ENCODE measurements around the gene NOVA2. TPM values are rescaled to one million over a fixed set of nuclear protein-coding genes. Genes with fewer than 3 reads are reported as not detected.
A peak's percentile ranks its signal among the peaks of the same experiment; 100 is the strongest.

NOVA2 gene, protein sequence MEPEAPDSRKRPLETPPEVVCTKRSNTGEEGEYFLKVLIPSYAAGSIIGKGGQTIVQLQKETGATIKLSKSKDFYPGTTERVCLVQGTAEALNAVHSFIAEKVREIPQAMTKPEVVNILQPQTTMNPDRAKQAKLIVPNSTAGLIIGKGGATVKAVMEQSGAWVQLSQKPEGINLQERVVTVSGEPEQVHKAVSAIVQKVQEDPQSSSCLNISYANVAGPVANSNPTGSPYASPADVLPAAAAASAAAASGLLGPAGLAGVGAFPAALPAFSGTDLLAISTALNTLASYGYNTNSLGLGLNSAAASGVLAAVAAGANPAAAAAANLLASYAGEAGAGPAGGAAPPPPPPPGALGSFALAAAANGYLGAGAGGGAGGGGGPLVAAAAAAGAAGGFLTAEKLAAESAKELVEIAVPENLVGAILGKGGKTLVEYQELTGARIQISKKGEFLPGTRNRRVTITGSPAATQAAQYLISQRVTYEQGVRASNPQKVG
- polyA plus RNA-seq (2012; ENCODE audit: low read depth, missing spikeins) = 0.01 TPM

DNA sequence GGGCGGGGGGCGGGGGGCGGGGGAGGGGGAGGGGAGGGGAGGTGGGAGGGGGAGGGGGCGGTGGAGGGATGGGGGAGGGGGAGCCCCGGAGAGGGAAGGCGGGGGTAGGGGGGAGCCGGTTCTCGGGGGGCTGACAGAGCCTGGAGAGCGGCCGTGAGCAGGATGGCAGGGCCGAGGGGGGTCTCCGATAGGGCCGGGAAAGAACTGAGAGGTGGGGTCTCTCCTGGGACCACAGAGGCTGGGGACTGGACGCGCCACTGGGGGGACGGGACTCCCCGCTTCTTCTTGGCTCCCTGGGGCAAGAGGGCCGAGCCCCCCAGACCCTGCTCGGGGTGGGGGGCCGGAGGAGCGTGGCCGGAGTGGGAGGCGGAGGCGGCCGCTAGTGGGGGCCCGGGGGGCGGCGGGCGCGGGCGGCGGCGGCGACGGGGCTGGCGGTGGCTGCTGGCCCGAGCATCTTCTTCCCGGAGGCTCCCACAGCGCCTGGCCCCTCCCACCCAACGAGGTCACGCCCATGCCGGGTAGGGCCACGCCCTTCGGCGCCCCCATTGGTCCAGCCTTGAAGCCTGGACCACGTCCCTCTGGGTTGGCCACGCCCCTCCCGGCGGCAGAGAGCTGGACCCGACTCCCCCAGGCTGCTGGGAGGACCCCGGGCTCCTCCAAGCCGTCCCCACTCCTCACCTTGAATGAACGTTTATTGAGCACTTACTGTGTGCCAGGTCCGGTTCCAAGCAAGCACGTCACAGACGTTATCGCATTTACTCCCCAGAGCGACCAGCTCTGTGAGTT, at the start of gene NOVA2:
Gene NOVA2, minus strand, starts transcription at position 313 of the 786 bp plus-strand sequence. CDS start 514 bp downstream, outside the sequence.
- TF ChIP-seq POLR2A (IDR thresholded peaks at IDR 0.05; ENCODE audit: low read depth, low read length) = no peak
- no peak for TF ChIP-seq PAX5 (IDR thresholded peaks at IDR 0.05; ENCODE audit: insufficient read depth, low read length, severe bottlenecking)
- TF ChIP-seq POLR2AphosphoS5 (IDR thresholded peaks at IDR 0.05; ENCODE audit: low read depth, low read length) = no peak
- no peak for TF ChIP-seq SPI1 (IDR thresholded peaks at IDR 0.05; ENCODE audit: low read depth, low read length)
- TF ChIP-seq TAF1 (IDR thresholded peaks at IDR 0.05; ENCODE audit: low read depth, low read length) = no peak
- TF ChIP-seq POU2F2 (IDR thresholded peaks at IDR 0.05; ENCODE audit: low read depth, low read length) = no peak
- DNase-seq (ENCODE audit: insufficient read length, low spot score) (no peak), FAIRE-seq (peak; percentile 40)

- FAIRE-seq = no peak
- TF ChIP-seq POU2F2 (IDR thresholded peaks at IDR 0.05; ENCODE audit: low read depth, low read length) (no peak), SPI1 (IDR thresholded peaks at IDR 0.05; ENCODE audit: low read depth, low read length) (no peak), POLR2A (IDR thresholded peaks at IDR 0.05; ENCODE audit: low read depth, low read length) (no peak), PAX5 (IDR thresholded peaks at IDR 0.05; ENCODE audit: insufficient read depth, low read length, severe bottlenecking) (no peak), TAF1 (IDR thresholded peaks at IDR 0.05; ENCODE audit: low read depth, low read length) (no peak), POLR2AphosphoS5 (IDR thresholded peaks at IDR 0.05; ENCODE audit: low read depth, low read length) (no peak)
- no peak for DNase-seq (ENCODE audit: insufficient read length, low spot score)
Measured at GRCh38 chr19:46023311-46023779, 49.7 kb upstream of the NOVA2 start.

DNA sequence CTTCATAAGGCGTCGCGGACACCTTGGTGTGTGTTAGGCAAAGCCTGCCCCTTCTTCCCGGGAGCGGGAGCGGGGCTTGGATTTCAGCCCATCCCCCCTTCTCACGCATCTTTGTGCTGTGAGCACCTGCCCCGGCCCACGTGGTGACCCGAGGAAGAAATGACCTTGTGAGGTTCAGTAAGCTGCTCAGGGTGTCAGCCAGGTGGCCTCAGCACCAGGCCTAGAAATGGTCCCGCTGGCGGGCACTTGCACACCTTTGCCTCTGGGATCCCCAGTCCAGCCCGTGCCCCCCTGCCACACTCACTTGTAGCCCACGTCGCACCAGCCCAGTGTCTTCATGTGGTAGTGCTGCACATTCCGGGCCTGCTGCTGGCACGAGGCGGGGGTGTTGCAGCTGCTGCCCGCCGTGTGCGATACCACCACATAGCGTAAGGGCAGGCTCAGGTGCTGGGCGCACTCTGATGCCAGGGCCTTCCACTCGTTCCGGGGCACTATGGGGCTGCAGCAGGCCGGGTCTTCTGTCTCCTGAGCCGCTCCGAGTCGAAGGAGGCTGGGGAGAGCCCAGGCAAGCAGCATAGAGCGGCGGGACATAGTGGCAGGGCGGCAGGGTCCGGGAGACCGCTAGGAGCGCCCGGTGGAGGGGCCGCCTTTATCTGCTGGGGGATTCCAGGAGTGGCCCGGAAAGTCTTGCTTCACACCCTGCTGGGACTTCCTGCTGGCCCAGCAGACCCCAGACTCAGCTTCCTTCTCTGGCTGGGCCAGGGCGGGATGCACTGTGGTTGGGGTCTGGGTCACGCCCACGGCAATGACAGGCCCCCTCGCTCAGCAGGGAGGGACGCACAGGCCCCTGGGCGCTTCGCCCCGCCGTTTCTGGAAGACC, 49.0 kb upstream of the NOVA2 start, which contains the start of gene PGLYRP1:
Gene PGLYRP1, minus strand, starts transcription at position 623 of the 880 bp plus-strand sequence. Its CDS starts 32 bp downstream, at position 591.
- DNase-seq (ENCODE audit: insufficient read length, low spot score) (no peak), FAIRE-seq (no peak)
- no peak for TF ChIP-seq POU2F2 (IDR thresholded peaks at IDR 0.05; ENCODE audit: low read depth, low read length)
- TF ChIP-seq PAX5 (IDR thresholded peaks at IDR 0.05; ENCODE audit: insufficient read depth, low read length, severe bottlenecking) = no peak
- TF ChIP-seq TAF1 (IDR thresholded peaks at IDR 0.05; ENCODE audit: low read depth, low read length) = no peak
- no peak for TF ChIP-seq POLR2A (IDR thresholded peaks at IDR 0.05; ENCODE audit: low read depth, low read length)
- TF ChIP-seq SPI1 (IDR thresholded peaks at IDR 0.05; ENCODE audit: low read depth, low read length) = no peak
- no peak for TF ChIP-seq POLR2AphosphoS5 (IDR thresholded peaks at IDR 0.05; ENCODE audit: low read depth, low read length)

- no peak for TF ChIP-seq POLR2A (IDR thresholded peaks at IDR 0.05; ENCODE audit: low read depth, low read length)
- TF ChIP-seq PAX5 (IDR thresholded peaks at IDR 0.05; ENCODE audit: insufficient read depth, low read length, severe bottlenecking) = no peak
- no peak for TF ChIP-seq POLR2AphosphoS5 (IDR thresholded peaks at IDR 0.05; ENCODE audit: low read depth, low read length)
- TF ChIP-seq SPI1 (IDR thresholded peaks at IDR 0.05; ENCODE audit: low read depth, low read length) = no peak
- no peak for TF ChIP-seq POU2F2 (IDR thresholded peaks at IDR 0.05; ENCODE audit: low read depth, low read length)
- no peak for TF ChIP-seq TAF1 (IDR thresholded peaks at IDR 0.05; ENCODE audit: low read depth, low read length)
- no peak for FAIRE-seq
Measured at GRCh38 chr19:46022061-46022430, 48.4 kb upstream of the NOVA2 start.

GRCh38 chr19:46021531-46022041, 47.9 kb upstream of the NOVA2 start:
- TF ChIP-seq SPI1 (IDR thresholded peaks at IDR 0.05; ENCODE audit: low read depth, low read length) (no peak), POLR2A (IDR thresholded peaks at IDR 0.05; ENCODE audit: low read depth, low read length) (no peak), PAX5 (IDR thresholded peaks at IDR 0.05; ENCODE audit: insufficient read depth, low read length, severe bottlenecking) (no peak), POLR2AphosphoS5 (IDR thresholded peaks at IDR 0.05; ENCODE audit: low read depth, low read length) (no peak), POU2F2 (IDR thresholded peaks at IDR 0.05; ENCODE audit: low read depth, low read length) (no peak), TAF1 (IDR thresholded peaks at IDR 0.05; ENCODE audit: low read depth, low read length) (no peak)
- FAIRE-seq (no peak), DNase-seq (ENCODE audit: insufficient read length, low spot score) (no peak)

More at GRCh38 chr19:46022061-46022430, 48.4 kb upstream of the NOVA2 start:
- DNase-seq (ENCODE audit: insufficient read length, low spot score) = no peak

- no peak for FAIRE-seq
- DNase-seq (ENCODE audit: insufficient read length, low spot score) = no peak
- no peak for TF ChIP-seq POLR2AphosphoS5 (IDR thresholded peaks at IDR 0.05; ENCODE audit: low read depth, low read length)
- TF ChIP-seq PAX5 (IDR thresholded peaks at IDR 0.05; ENCODE audit: insufficient read depth, low read length, severe bottlenecking) = no peak
- no peak for TF ChIP-seq SPI1 (IDR thresholded peaks at IDR 0.05; ENCODE audit: low read depth, low read length)
- no peak for TF ChIP-seq TAF1 (IDR thresholded peaks at IDR 0.05; ENCODE audit: low read depth, low read length)
- TF ChIP-seq POLR2A (IDR thresholded peaks at IDR 0.05; ENCODE audit: low read depth, low read length) = no peak
Measured at GRCh38 chr19:46020819-46021125, 47.1 kb upstream of the NOVA2 start.

DNA sequence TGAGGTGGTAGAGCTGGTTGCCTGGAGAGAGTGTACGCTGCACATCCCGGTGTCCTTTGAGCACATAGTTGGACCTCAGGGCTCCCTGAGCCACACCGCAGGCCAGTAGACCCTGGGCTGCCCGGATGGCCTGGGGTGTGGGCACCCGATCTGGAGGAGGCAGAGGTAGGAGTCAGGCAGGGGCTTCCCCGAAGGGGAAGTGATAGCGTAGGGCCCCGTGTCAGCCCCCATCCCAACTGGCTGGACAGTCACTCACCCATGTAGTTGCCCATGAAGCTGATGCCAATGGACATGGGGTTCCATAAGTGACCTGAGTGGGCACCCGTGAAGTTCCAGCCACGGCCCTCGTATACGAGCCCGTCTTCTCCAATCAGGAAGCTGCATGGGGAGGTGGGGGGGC, 45.6 kb upstream of the NOVA2 start:
- DNase-seq (ENCODE audit: insufficient read length, low spot score) = no peak
- FAIRE-seq = no peak
- TF ChIP-seq TAF1 (IDR thresholded peaks at IDR 0.05; ENCODE audit: low read depth, low read length) (no peak), SPI1 (IDR thresholded peaks at IDR 0.05; ENCODE audit: low read depth, low read length) (0 out of 2 replicates have a peak, but pooled peaks have one; percentile 8)

GRCh38 chr19:46018729-46019251, 45.1 kb upstream of the NOVA2 start:
- no peak for DNase-seq (ENCODE audit: insufficient read length, low spot score)
- TF ChIP-seq SPI1 (IDR thresholded peaks at IDR 0.05; ENCODE audit: low read depth, low read length) = no peak
- no peak for TF ChIP-seq TAF1 (IDR thresholded peaks at IDR 0.05; ENCODE audit: low read depth, low read length)
- no peak for TF ChIP-seq POLR2A (IDR thresholded peaks at IDR 0.05; ENCODE audit: low read depth, low read length)
- no peak for TF ChIP-seq PAX5 (IDR thresholded peaks at IDR 0.05; ENCODE audit: insufficient read depth, low read length, severe bottlenecking)
- TF ChIP-seq POLR2AphosphoS5 (IDR thresholded peaks at IDR 0.05; ENCODE audit: low read depth, low read length) = no peak
- no peak for TF ChIP-seq POU2F2 (IDR thresholded peaks at IDR 0.05; ENCODE audit: low read depth, low read length)
- no peak for FAIRE-seq
